Measurements from ENCODE around the gene SNX27.
A peak's percentile ranks its signal among the peaks of the same experiment; 100 is the strongest.
"Not testable (repeated sequence)": the region's sequence is repeated elsewhere in the genome, so short reads cannot be mapped to it uniquely, and the experiment has no call there.

The SNX27 gene

DNA sequence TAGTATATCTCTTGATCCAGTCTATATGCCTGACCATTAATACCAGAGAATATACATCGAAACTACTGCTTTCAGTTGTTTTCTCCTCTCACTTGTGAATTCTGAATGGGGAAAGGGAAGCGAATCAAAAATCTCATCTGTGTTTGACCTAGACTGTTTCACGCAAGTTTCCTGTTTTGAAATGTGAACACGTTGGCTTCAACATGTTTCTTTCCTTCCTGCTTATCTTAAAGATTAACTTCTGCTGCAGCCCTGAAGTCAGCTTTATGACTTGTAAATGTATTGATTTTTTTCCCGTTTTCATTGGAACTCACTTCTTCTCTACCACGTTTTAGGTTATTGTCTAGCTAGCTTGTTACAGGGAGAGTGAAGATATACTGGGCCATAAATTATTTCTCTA is 49.9 kb downstream of the SNX27 start:
- no peak for DNase-seq (ENCODE audit: low read depth)
- no peak overlapping the region for H3K4me3 ChIP-seq (ENCODE audit: low read length)
- TF ChIP-seq, protein P1, sequence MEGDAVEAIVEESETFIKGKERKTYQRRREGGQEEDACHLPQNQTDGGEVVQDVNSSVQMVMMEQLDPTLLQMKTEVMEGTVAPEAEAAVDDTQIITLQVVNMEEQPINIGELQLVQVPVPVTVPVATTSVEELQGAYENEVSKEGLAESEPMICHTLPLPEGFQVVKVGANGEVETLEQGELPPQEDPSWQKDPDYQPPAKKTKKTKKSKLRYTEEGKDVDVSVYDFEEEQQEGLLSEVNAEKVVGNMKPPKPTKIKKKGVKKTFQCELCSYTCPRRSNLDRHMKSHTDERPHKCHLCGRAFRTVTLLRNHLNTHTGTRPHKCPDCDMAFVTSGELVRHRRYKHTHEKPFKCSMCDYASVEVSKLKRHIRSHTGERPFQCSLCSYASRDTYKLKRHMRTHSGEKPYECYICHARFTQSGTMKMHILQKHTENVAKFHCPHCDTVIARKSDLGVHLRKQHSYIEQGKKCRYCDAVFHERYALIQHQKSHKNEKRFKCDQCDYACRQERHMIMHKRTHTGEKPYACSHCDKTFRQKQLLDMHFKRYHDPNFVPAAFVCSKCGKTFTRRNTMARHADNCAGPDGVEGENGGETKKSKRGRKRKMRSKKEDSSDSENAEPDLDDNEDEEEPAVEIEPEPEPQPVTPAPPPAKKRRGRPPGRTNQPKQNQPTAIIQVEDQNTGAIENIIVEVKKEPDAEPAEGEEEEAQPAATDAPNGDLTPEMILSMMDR (conservative IDR thresholded peaks at IDR 0.05; ENCODE audit: low read length): no peak

DNA sequence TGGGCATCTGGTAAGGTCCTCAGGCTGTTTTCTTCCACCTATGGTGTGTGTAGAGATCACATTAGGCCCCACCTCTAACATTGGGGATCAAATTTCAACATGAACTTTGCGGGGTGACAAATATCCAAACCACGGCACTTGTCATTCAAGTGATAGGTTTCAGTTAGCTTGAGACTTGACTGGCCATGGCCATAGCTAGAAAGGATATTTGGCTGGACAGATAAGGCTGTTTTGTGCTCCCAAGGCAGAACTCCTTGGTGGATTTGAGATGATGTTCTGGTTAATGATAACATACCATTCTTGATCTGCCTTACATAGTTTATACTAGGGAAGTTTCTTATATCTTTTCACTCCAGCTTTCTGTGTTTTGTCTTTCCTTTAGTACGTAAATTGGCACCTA is 56.2 kb downstream of the SNX27 start:
- TF ChIP-seq, protein P1 (conservative IDR thresholded peaks at IDR 0.05; ENCODE audit: low read length): no peak
- DNase-seq (ENCODE audit: low read depth): no peak
- H3K4me3 ChIP-seq (ENCODE audit: low read length): no peak overlapping the region

DNA sequence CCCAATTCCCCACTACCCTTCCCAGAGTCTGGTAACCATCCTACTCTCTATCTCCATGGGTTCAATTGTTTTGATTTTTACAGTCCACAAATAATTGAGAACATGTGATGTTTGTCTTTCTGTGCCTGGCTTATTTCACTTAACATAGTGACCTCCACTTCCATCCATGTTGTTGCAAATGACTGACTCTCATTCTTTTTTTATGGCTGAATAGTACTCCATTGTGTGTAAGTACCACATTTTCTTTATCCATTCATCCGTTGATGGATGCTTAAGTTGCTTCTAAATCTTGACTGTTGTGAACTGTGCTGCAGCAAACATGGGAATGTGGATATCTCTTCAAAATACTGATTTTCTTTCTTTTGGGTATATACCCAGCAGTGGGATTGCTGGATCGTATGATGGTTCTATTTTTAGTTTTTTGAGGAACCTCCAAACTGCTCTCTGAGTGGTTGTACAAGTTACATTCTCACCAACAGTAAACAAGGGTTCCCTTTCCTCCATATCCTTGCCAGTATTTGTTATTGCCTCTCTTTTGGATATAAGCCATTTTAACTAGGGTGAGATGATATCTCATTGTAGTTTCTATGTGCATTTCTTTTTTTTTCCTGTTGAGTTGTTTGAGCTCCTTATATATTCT is 58.3 kb downstream of the SNX27 start:
- not testable (repeated sequence) for H3K4me3 ChIP-seq (ENCODE audit: low read length)

DNA sequence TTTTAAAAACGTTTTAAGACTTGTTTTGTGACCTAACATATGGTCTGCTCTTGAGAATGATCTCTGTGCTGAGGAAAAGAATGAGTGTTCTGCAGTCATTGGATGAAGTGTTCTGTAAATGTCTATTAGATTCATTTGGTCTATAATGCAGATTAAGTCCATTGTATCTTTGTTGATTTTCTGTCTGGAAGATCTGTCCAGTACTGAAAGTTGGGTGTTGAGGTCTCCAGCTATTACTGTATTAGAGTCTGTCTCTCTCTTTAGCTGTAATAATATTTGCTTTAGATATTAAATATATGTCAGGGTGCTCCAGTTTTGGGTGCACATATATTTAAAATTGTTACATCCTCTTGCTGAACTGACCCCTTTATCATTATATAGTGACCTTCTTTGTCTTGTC is 61.6 kb downstream of the SNX27 start:
- DNase-seq (ENCODE audit: low read depth): no peak
- TF ChIP-seq, protein P1 (conservative IDR thresholded peaks at IDR 0.05; ENCODE audit: low read length): no peak
- no peak overlapping the region for H3K4me3 ChIP-seq (ENCODE audit: low read length)

More for the DNA sequence above, 58.3 kb downstream of the SNX27 start:
- not testable (repeated sequence) for DNase-seq (ENCODE audit: low read depth)

DNA sequence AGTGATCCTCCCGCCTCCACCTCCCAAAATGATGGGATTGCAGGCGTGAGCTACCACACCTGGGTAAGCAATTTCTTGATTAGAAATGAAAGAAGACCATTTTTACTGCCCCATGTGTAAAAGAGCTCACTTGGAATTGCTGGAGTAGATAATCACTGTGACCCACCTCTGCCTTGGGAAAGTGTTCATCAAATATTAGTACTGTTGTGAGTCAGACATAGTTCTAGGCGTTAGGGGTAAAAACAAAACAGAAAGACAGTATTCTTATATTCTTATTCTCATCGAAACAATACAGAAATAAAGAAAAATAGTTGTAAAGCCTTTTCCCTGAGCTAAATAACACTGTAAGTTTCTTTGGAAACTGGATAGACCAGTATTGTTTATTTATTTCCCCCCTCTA is 68.5 kb downstream of the SNX27 start:
- TF ChIP-seq, protein P1 (conservative IDR thresholded peaks at IDR 0.05; ENCODE audit: low read length): no peak
- no peak overlapping the region for H3K4me3 ChIP-seq (ENCODE audit: low read length)
- peak; percentile 3 for DNase-seq (ENCODE audit: low read depth)

DNA sequence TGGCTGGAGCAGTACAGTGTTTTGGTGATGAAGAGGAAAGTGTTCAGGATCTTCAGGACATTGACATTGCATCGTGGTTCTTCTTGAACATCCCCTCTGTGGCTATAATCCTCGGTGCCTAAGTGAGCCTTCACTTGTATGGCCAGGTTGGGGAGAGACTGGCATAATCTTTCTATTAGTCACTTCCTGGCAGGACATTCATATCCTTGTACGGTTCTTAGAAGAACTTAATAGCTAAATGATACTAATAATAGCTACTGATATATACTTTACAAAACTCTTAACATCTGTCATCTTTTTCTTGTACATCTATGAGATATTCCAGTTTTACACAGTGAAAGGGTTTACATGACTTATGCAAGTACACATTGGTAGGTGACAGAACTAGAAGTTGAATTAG is 69.0 kb downstream of the SNX27 start:
- peak; percentile 75 for DNase-seq (ENCODE audit: low read depth)
- H3K4me3 ChIP-seq (ENCODE audit: low read length): no peak overlapping the region
- TF ChIP-seq, protein P1 (conservative IDR thresholded peaks at IDR 0.05; ENCODE audit: low read length): no peak

DNA sequence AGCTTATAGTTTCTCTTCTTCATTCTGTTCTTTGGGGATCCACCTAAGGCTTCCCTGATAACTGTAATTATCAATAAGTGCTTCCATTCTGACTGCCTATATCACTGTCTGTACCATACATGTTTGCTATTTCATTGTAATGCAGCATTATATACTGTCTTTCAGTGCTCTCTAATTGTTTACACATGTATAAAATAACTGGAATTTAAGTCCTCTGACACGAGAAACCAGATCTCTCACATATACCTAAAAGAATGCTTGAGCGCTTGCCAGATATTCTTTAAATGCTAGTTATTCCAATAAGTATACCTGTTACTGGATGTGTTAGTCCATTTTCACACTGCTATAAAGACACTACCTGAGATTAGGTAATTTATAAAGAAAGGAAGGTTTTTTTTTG is 70.1 kb downstream of the SNX27 start:
- no peak overlapping the region for H3K4me3 ChIP-seq (ENCODE audit: low read length)
- TF ChIP-seq, protein P1 (conservative IDR thresholded peaks at IDR 0.05; ENCODE audit: low read length): no peak
- DNase-seq (ENCODE audit: low read depth): no peak

DNA sequence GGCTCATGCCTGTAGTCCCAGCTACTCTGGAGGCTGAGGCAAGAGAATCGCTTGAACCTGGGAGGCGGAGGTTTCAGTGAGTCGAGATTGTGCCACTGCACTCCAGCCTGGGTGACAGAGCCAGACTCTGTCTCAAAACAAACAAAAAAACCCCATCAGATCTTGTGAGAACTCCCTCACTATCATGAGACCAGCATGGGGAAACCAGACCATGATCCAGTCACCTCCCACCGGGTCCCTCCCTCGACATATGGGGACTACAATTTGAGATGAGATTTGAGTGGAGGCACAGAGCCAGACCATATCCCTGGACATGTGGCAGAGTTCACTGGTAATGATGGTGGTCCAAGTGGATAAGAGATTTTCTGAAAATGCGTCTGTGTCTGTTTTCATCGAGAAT is 71.1 kb downstream of the SNX27 start:
- not testable (repeated sequence) for DNase-seq (ENCODE audit: low read depth); H3K4me3 ChIP-seq (ENCODE audit: low read length)

Measured in AG10803 (cell line).